Left colon (tissue), 2 donors: ENCODE measurements around the gene SLC18B1. TPM values are rescaled to one million over a fixed set of nuclear protein-coding genes. Genes with fewer than 3 reads are reported as not detected.

Experiments used
- ATAC-seq: fragments of 200-7000 bp; cut with Tn5 transposase; one replicate; pipeline ENCODE4 v1.9.1; 2020; ENCODE audit warnings: mild to moderate bottlenecking, moderate library complexity
- DNase-seq, 2 donors: peaks; one replicate each; pipeline ENCODE4 v3.0.0-alpha.2; 2020
- intact Hi-C, 2 donors: fragments of 100-400 bp; cut with DNase I in 1 of 2; cut with micrococcal nuclease in 1 of 2; formaldehyde crosslinking; loops; one replicate each; pipeline versions ENCODE4 v1.11.2 to v1.14.0; 2022; cut with DNase I, micrococcal nuclease
- long read RNA-seq: library from polyadenylated mRNA; unstranded; transcript quantifications from one replicate; pipeline ENCODE4 v2.0.0, GENCODE V29; 2021
- total RNA-seq, 2 donors: library from RNA; stranded (reverse); fragmentation: NEBNext Ultra II Directional; extraction: Animal tissue kit (Norgen Biotek cat#: 25700); gene quantifications; one replicate each; pipeline ENCODE4 v1.2.1, GENCODE V29; 2021
- donor health status: DM: no; HTN: no; CAD: no.
- donor health status: DM: yes; HTN: yes; CAD: no.

The SLC18B1 gene
- total RNA-seq = 10 to 100 TPM; 13.4 to 17.1 TPM
- long read RNA-seq, transcript SLC18B1-201 (14 exons, 2,368 nt) = major isoform, 30 of 37 reads
- long read RNA-seq, partial matches to known transcripts = 2 of 37 reads
- long read RNA-seq, other reads (novel, unspliced or antisense) = 5 of 37 reads

DNA sequence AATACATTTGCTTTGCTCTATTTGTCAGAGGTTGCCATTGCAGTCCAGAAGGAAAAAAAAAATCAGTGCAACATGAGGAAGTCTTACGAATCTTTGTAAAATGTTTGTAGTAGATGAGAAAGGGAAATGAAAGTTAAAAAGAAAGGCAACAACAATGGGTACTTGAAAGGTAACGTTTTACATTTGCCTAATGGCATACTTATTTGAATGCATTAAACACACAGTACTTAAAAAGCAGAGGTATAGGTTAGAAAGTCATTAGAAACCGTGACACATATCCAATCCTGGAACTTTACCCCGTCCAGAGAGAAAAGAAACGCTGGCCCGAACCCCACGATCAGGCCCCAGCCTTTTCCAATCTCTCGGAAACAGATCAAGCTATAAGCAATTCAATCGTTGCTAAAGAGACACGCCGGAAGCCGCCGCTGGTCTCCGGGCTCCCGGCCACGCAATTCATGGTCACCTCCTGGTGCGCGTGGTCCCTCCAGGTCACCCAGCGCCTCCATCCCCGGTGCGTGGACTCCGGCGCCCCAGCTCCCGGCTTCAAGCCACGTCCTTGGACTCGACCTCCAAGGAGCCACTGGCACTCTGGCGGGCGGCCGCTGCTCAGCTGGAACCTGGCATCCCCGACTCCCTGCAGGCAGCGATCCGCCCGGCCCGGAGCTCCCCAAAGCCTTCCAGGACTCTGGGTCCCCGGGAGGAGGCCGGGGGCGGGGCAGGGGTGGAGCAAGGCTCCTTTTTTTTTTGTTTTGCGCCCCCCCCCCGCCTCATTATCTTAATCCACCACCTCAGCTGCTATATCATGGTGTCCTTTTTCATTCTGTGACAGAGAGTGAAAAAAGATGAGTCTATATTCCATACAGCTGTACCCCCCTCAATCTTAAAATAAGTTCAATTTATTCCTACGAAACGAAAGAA, at the start of gene SLC18B1:
Gene SLC18B1, minus strand, starts transcription at position 687 of the 918 bp plus-strand sequence. Its CDS starts 181 bp downstream, at position 506.
- intact Hi-C loops = no loop called here
- DNase-seq = peak; percentile 65 to 78

DNA sequence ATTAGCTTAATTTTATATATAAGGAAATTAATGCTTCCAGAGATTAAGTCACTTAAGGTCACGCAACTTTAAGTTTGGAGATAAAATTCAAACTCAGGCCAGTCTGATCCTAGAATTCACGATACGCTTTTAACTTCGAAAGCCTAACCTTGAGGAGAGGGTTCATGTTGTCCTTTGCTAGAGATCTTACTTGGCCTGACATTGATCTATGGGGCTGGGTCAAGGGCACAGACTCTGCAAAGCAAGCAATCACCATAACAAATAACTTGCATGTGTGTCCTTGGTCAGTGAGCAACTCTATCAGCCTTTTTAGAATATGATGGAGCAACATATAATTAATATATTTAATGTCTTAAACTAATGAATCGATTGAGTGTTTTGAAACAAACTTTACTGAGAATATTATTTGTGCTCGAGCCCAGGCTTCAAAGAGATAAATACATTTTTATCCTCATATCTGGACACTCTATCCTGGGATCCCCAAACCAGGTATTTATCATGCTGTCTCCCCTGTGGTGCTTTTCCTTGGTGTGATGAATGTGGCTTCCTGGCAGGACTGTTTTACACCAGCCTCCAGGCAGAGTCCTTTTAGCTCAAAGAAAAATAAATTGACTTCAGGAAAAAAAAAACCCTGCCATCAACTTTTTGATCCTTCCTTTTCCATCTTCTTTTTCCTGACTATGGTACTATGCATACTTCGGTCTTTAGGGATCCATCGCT, 45.0 kb upstream of the SLC18B1 start:
- DNase-seq (no peak), ATAC-seq (no peak)
- intact Hi-C loops = no loop called here

More for the DNA sequence above, at the start of gene SLC18B1:
- ATAC-seq = peak; percentile 78

DNA sequence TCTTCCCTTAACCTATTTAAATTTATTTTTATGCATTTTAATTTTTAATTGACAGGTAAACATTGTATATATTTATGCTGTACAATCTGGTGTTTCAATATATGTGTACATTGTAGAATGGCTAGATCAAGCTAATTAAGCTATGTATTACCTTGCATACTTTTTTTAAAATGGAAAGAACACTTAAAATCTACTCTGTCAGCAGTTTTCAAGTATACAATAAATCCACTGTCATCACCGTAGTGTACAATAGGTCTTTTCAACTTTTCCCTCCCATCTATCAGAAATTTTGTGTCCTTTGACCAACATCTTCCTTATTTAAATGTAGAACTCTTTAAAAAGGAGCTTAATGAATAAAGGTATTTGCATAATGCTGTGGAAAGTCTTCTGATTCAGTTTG, 43.5 kb upstream of the SLC18B1 start:
- no peak for ATAC-seq
- intact Hi-C loops = no loop called here
- DNase-seq = no peak

DNA sequence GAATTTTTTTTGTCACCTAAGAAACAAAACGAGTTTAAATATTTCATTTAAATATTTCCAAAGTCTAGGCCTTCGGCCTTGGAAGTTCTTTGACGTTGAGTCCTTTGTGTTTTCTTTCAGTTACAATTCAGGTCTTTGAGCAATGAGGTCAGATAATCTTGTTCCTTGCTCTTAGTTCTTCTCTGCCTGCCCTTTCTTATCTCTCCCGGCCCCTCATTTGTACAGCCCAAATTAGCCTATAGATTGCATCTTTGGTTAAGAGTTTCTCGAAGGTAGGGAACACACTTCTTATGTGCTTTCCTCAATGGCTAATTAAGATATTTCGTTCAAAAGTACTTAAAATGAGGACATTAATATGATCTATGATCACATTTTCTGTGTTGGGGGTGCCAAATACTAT, 34.5 kb upstream of the SLC18B1 start:
- intact Hi-C loops = no loop called here
- DNase-seq (no peak), ATAC-seq (no peak)

DNA sequence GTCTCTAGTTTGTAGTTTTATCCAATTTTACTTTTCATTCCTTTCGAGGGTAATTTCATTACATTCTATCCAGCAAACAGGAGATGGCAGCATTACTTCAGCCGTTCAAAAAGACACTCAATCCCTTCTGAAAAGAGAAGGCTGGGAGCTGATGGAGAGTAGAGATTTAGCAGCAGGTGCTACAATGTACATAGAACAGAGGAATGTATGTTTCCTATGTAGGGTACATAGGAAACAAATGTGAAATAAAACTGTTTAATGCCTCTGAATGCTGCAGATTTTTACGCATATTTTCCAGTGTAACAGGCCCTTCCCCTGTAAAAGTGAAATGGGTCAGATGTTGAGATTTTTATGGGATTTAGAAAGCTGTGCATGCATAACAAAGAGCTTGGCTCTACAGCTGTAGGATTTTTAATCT, 31.9 kb upstream of the SLC18B1 start:
- DNase-seq (no peak), ATAC-seq (no peak)
- intact Hi-C loops = no loop called here

DNA sequence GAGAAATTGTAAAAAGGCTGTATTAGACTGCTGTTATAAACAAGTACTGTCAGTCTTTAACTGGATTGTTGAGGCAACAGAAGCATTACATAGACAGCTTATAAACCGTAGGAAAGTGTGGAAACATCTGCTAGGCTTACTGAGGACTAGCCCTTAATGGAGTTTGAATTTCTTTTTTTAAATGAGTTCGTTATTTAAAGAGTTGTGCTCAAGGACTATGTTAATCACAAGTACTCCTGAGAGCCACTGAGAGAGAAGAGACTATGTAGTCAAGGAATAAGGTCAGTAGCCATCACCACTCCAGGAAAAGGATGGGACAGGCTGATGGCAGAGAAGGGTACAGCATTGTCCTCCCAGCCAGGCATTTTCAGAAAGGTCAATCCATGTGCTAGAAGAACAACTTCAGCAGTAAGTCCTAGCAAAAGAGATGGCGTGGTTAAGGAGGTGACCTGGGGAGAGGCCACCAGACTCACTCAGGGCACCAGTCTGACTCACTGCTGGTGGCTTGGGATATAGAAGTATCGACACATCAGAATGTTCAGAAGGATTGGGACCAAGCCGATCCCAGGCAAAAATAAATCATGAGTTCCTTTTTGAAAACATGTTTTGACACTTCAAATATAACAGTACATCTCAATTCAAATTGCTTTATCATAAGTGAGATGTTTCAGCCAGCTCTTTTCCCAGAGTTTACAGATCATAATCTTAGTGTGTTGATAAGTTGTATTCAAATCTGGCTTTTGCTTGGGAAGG, 22.4 kb upstream of the SLC18B1 start:
- no peak for DNase-seq
- intact Hi-C loops = no loop called here
- peak; percentile 9 for ATAC-seq

DNA sequence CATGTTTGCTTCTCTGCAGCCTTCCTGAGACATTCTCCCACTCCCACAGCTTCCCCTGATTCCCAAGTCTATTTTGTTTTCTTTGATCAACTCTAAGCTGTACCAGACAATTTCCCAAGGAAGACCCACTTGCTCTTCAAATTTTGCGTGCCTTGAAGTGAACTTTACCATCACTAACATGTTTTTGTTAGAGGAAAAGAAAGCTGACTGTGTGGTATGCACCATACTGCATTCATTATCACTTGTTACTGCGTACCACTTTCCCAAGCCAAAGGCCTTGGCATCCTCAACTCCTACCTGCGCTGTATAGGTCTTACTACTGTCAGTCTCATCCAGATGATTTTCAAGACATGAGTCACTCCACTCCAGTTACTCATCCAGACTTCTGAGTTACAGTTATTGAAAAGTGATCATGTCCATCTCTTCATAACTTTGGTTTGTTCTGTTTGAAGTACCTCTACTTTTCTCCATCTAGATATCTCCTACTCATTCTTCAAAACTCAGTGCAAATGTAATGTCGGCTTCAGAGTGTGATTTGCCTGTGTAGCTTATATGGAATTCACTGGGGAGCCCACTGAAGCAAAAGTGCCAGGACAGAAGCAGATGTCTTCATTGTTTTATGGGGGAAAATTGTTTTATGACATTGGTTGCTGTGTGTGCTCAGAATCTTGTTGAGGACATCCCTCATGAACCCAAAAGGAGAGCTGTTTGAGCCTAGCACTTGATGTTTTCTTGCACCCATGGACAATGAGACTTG, 21.1 kb upstream of the SLC18B1 start:
- intact Hi-C loops = no loop called here
- ATAC-seq (no peak), DNase-seq (no peak)

DNA sequence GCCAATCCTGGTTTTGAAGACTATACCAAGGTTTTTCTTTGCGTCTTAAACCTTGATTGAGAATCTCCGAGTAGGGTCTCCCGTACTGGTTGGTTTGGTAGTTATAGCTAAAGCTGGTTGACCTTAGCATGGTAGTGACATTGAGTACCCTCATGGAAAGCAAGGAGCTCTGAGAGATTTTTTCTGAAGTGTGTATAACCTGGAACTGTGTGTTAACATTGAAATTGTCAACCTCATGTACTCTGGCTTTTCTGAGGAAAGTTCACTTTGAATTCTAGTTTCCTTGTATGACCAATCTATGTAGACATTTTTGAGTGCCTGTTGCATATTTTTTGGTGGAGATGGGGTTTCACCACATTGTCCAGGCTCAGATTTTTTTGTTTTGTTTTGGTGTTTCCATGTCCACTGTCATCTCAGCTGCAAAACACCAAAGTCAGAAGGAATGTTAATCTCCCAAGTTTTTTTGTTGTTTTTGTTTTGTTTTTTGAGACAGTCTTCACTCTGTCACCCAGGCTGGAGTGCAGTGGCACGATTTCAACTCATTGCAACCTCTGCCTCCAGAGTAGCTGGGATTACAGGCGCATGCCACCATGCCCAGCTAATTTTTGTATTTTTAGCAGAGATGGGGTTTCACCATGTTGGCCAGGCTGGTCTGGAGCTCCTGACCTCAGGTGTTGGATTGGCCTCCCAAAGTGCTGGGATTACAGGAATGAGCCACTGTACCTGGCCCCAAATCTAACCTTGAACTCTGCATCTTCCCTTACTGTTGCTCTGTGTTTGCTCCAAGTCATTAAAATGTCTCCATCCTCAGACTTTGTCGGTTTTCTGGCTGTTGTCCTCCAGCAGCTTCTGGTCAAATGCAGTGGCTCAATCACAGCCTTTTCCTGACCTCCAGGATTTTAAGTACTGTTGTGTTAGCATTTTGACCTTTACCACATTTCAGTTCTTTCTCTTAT, 20.2 kb upstream of the SLC18B1 start:
- no peak for ATAC-seq
- intact Hi-C loops = no loop called here
- DNase-seq = no peak

DNA sequence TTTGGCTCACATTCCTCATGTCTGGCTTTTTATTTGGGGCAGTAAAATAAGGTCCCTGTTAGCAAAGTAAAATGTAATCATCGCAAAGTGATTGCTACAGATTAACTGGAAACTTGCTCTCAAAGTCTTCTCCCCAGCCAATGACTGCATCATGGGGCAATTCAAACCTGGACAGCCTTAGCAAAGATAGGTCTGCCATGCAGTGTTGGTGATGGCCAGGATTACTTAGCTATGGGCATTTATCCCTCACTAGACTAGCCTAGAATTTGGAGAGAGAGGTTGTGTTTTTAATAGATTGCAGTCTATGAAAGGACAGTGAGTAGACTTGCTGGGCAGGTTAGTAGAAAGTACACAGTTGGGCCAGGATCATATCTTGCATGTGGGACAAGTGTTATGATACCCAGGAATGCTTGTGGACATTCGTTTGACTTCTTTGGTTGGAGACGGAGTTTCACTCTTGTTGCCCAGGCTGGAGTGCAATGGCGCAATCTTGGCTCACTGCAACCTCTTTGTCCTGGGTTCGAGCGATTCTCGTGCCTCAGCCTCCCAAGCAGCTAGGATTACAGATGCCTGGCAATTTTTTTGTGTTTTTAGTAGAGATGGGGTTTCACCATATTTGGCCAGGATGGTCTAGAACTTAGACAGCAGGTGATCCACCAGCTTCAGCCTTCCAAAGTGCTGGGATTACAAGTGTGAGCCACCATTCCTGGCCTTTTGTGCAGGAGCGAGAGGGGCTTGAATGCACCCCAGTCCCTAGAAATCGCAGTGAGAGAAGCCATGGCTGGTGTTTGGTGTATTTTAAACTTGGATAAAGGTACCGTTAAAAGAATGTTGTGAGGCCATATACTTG, 19.3 kb upstream of the SLC18B1 start:
- ATAC-seq (no peak), DNase-seq (no peak)
- intact Hi-C loops = no loop called here

DNA sequence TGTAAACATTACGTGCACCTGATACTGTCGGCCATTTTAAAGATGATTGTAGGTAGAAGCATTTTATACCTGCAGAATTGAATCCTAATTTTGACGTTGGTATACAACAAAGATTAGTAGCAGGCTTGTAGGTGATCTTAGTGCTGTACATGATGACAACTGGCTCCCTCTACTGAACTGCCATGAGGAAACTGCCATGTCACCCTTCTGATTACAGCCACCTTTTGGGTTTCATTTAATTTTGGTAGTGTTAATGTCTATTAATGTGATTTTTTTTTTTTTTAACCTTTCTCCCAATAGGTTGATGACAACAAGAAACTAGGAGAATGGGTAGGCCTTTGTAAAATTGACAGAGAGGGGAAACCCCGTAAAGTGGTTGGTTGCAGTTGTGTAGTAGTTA, 18.2 kb upstream of the SLC18B1 start:
- intact Hi-C loops = no loop called here
- DNase-seq (no peak), ATAC-seq (no peak)

DNA sequence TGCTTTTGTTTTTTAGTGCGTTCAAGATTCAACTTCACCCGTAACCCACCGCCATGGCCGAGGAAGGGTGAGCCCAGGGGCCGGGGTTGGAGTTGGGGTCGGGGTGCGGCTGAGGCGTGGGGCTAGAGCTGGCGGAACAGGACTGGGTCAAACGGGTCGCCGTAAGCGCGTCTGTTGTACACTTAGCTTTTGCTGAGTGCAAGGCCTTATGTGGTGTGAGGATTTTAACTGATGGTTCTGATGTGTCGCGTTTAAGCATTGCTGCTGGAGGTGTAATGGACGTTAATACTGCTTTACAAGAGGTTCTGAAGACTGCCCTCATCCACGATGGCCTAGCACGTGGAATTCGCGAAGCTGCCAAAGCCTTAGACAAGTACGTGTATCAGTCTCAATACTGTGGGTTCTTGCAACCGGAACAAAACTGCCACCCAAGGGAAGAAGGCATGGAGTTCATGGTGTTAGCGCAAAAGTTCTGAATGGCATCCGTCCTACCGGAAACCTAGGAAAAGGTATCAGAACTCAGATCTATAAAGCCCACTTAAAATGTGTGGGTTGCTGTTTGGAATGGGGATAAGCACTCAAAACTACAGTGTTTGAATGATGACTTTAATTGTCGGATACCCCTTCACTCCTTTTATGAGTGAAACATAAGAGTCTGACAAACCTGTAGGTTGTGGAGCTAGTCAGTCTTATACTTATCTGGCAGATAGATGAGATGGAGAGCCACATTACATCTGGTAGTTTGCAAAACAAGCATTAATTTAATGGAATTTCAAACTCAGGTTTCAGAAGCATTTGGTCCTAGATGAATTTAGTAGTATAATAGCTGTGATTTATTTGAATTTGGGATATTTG, 16.5 kb upstream of the SLC18B1 start:
- DNase-seq (no peak), ATAC-seq (peak; percentile 5)
- intact Hi-C loops = no loop called here

DNA sequence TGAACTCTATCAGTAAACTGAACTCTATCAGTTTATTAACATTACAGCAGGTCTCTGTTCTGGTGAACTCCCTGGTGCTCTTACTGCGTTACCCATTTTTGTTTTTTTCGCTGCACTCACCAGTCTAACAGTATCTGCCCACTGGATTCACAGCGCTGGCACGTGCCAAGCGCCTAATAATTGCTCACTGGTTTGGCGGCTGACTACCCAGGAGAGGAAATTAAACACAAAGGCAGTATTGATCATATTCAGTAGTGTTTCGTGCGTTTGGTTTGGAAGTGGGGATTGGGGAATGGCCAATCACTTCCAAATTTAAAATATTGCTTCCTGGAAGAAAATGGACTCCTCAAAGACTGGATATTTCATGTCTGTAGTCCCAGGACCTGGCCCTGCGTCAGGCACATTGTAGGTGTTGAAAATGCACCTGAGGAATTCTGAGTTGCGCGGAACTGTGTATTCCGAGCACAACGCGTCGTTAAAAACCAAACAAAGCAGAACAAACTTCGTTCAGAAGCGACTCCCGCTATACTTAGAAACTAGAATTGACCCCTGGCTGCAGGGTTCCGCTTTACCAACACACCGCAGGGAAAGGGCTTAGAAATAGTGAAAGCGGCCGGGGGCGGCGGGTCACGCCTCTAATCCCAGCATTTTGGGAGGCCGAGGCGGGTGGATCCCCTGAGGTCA, 14.9 kb upstream of the SLC18B1 start:
- DNase-seq (peak; percentile 47 to 60), ATAC-seq (peak; percentile 22)
- intact Hi-C loops = no loop called here

DNA sequence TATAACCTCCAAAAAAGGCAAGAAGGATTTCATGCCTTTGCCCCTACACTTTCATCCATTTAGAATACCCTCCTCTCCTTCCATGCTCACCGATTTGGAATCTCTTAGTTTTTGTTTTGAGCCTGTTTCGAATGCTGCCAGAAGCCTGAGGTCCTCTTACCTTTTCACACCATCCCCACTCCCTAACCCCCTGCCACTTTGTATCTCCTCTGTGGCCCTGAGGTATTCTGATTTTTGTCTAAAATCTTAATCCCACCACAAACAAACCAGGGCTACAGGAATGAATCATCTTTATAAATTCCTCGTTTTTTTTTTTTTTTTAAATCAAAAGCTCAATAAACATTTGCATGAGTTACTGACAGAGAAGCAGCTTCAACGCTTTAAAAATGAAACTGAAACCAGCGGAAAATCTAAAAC, 14.3 kb upstream of the SLC18B1 start:
- DNase-seq (no peak), ATAC-seq (peak; percentile 0)
- intact Hi-C loops = no loop called here

DNA sequence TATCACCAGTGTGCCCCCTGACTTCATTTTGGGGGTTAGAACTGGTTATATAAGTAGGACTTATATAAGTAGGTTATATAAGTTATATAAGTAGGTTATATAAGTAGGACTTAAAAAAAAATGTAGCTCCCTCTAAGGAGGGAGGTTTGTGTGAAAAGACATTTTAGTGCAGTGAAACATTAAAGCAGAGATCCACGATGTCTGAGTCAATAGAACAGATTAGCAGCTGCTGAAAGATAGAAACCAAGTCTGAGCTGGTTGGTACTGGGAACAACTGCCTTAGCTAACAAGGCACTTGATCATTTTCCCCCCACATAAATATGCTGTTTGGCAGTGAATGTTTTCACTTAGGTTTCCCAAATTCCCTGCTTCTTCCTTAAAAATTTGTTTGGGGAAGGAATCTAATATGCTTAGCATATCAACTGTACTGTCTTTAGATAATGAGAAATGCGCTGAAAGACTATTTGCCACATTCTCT, 13.9 kb upstream of the SLC18B1 start:
- no peak for DNase-seq
- intact Hi-C loops = no loop called here
- no peak for ATAC-seq

DNA sequence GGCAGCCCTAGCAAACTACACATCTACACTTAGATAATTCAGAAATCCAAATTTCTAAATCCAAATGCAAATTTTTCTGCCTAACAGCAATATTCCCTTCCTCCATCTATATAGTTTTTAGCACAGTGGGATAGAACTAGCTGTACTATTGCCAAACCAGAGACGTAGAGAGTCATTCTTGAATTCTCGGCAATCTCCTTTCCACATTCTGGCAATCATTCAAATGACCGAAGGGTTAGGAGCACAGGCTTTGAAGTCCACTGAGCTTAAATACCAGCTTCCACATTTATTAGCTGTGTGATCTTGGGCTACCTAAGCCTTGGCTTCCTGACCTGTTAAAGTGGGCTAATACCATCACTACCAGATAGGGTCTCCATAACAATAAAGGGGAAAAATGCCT, 12.8 kb upstream of the SLC18B1 start:
- DNase-seq = no peak
- ATAC-seq = no peak
- intact Hi-C loops = no loop called here
